ENCODE results near the gene TEX35.

Gene TEX35

DNA sequence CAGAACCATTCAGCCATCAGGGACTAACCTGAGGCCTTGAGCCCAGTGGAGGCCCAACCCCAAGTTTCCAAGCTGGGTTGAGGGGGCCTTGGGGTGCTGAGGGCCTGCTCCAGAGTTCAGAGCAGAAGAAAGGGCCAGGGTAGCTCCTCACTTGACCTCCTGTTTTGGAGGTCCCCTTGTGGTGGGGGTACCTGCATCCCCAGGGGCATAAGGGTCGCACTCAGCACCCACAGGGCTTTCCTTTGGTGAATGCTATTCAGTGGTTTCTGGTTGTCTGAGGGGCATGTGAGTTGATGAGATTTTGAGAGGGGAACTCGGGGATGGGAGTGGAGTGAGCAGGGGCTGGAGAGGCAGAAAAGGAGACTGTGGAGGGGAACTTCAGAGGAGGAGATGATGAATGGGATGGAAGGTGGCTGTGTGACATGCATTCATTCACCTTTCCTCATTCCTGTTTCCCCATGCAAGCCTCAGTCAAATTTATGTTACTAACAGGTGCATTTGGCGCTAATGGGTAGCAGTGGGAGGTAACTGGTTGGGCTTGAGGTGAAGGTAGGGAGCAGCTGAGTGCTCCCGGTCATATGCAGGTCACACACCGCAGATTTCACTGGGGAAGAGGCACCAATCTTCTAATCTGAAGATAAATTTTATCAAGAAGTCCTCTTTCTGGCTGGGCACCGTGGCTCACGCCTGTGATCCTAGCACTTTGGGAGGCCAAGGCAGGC lies 50.4 kb downstream of the TEX35 start:
- no peak for TF ChIP-seq JUND (IDR thresholded peaks at IDR 0.05; ENCODE audit: low read depth)
- no peak for DNase-seq (ENCODE audit: low read depth in 1 of 2, low spot score in 1 of 2)
- in situ Hi-C loops (cut with HindIII; ENCODE audit: low pct_unique_long_range_greater_than_20kb, low sequenced_read_pairs): no loop called here

DNA sequence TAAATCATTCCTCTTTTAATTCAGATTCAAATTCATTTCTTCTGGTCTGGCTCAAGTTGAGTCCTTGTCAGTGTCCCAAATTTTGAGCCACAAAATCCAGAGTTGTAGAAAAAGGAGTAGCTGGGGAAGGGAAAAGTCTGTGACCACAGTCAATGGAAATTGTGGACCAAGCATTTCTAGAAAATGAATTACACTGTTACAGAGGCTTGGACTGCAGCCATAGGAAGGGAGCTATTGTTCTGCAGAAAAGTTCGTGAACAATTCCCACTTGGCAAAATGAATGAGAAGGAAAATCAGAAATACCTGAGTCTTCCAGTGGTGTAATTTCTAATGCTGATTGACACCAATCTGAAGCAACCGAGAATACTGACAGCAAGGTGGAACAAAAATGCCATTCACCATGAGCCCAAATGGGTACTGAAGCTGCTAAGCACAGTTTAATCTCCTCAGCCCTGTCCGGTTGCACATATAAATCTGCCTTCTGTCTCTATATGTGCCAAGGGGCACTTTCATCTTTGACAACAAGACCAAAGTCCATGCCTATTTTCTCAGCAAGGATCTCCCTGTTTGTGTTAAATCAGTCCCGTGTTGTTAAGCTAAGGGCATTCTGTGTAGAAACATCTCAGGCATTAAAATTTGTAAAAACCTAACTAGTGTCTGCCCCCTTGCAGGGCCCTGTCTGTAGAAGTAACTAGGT lies 51.3 kb downstream of the TEX35 start:
- no peak for TF ChIP-seq JUND (IDR thresholded peaks at IDR 0.05; ENCODE audit: low read depth)
- no peak for DNase-seq (ENCODE audit: low read depth in 1 of 2, low spot score in 1 of 2)
- in situ Hi-C loops (cut with HindIII; ENCODE audit: low pct_unique_long_range_greater_than_20kb, low sequenced_read_pairs): no loop called here

DNA sequence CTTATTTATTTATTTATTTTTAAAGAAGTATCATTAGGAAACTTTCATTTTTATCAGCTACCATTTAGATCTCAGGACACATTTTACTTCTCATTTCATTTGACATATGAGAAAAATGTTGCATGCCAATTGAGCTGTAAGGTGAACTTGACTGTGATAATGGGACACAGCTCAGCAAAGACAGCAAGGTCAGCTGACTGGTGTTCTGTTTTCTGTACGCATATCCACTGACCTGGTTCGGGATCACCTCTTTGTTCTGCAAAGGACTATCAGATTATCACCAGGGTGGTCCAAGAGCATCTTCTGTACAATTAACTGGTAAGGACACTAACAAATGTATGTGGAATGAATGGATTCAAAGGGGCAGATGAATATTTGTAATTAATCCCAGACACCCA lies 51.9 kb downstream of the TEX35 start:
- no peak for TF ChIP-seq JUND (IDR thresholded peaks at IDR 0.05; ENCODE audit: low read depth)
- no peak for DNase-seq (ENCODE audit: low read depth in 1 of 2, low spot score in 1 of 2)
- in situ Hi-C loops (cut with HindIII; ENCODE audit: low pct_unique_long_range_greater_than_20kb, low sequenced_read_pairs): no loop called here

DNA sequence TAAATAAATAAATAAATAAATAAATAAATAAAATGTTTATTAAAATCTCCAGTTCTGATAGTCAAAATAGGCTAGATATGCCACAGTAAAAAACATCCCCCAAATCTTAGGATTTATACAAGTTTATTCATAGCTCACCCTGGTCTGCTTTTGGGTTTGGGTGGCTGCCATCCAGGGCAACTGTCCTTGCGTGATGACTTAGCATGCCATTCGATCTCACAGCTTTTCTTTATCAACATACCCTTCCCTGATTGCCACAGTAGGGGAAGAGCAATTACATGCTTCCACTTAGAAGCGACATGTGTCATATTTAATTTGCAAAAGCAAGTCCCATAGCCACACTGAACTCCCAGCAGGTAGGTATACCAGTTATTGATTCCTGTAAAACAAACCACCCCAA lies 52.7 kb downstream of the TEX35 start:
- no peak for TF ChIP-seq JUND (IDR thresholded peaks at IDR 0.05; ENCODE audit: low read depth)
- in situ Hi-C loops (cut with HindIII; ENCODE audit: low pct_unique_long_range_greater_than_20kb, low sequenced_read_pairs): no loop called here
- DNase-seq (ENCODE audit: low read depth in 1 of 2, low spot score in 1 of 2): no peak

DNA sequence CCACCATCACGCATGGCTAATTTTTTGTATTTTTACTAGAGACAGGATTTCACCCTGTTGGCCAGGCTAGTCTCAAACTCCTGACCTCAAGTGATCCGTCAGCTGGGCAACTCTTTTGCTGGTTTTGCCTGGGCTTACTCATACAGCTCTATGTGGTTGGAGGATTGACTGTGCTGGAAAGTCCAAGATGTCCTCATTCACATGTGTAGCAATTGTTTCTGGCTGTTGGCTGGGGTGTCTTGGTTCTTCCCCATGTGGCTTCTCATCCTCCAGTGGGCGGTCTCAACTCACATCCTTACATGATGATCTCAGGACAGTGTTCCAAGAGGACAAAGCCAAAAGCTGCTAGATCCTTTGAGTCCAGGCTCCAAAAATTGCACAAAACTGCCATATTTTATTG lies 53.3 kb downstream of the TEX35 start:
- no peak for TF ChIP-seq JUND (IDR thresholded peaks at IDR 0.05; ENCODE audit: low read depth)
- DNase-seq (ENCODE audit: low read depth in 1 of 2, low spot score in 1 of 2): no peak
- in situ Hi-C loops (cut with HindIII; ENCODE audit: low pct_unique_long_range_greater_than_20kb, low sequenced_read_pairs): no loop called here

DNA sequence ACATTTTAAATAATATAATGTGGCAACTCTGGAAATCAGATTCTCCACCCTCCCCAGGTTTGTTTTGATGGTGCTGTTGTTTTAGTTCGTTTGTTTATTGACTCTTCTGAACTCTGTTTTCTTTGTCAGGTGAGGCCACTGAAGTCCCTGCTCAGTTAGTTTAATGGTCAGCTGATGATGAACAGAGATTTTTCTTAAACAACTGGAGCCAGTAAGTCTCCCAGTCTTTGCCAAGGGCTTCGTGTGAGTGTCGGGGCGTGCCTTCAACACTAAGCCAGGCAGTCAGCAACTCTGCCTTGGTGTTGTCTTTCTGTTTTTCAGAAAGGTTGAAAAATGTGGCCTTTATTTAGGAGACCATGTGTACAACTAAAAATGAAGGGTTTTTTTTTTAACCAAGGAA lies 58.9 kb downstream of the TEX35 start:
- no peak for DNase-seq (ENCODE audit: low read depth in 1 of 2, low spot score in 1 of 2)
- no peak for TF ChIP-seq JUND (IDR thresholded peaks at IDR 0.05; ENCODE audit: low read depth)
- in situ Hi-C loops (cut with HindIII; ENCODE audit: low pct_unique_long_range_greater_than_20kb, low sequenced_read_pairs): no loop called here

All from T47D (cell line).